Lower leg skin (tissue), 3 donors: ENCODE results near the gene GNAI2.

Source experiments
- POLR2A ChIP-seq, 2 donors: fragments of 450-650 bp; IDR thresholded peaks; one replicate each; pipeline ENCODE4 v1.6.1; 2016 to 2017; ENCODE audit warnings: antibody characterized with exemption in 2 of 2, mild to moderate bottlenecking in 1 of 2, moderate library complexity in 1 of 2
- TF ChIP-seq, protein P1 (sequence below), 3 donors: fragments of 450-650 bp; IDR thresholded peaks; one replicate each; pipeline ENCODE4 v1.5.1; 2016; ENCODE audit warnings: antibody characterized with exemption in 3 of 3, mild to moderate bottlenecking in 3 of 3, moderate library complexity in 2 of 3

DNA sequence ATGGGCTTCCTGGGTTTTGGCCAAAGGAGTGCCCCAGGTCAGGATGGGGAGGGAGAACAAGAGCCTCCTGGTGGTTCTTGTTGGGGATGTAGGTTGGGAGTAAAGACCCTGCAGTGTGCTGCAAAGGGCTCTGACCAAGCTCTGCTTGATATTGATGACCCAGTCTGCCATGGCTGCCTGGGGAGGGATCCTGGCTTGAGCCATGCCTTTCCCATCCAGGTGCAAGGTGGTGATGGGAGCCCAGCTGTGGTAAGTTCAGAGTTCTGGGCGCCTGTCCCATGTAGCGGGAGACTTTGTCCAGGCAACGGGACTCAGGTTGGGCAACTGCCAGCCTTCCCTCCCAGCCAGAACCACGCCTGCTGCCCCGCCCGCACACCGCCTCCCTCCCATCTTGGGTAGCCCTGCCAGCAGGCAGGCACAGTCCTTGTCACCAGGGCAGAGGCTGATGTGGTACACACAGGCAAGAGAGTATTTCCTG lies 2.6 kb downstream of the GNAI2 start:
- no peak for TF ChIP-seq POLR2A (IDR thresholded peaks at IDR 0.05)
- TF ChIP-seq, protein P1, sequence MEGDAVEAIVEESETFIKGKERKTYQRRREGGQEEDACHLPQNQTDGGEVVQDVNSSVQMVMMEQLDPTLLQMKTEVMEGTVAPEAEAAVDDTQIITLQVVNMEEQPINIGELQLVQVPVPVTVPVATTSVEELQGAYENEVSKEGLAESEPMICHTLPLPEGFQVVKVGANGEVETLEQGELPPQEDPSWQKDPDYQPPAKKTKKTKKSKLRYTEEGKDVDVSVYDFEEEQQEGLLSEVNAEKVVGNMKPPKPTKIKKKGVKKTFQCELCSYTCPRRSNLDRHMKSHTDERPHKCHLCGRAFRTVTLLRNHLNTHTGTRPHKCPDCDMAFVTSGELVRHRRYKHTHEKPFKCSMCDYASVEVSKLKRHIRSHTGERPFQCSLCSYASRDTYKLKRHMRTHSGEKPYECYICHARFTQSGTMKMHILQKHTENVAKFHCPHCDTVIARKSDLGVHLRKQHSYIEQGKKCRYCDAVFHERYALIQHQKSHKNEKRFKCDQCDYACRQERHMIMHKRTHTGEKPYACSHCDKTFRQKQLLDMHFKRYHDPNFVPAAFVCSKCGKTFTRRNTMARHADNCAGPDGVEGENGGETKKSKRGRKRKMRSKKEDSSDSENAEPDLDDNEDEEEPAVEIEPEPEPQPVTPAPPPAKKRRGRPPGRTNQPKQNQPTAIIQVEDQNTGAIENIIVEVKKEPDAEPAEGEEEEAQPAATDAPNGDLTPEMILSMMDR (IDR thresholded peaks at IDR 0.05): no peak
